ENCODE data around the gene OSBPL8. TPM values are rescaled to one million over a fixed set of nuclear protein-coding genes. Genes with fewer than 3 reads are reported as not detected.
A peak's percentile ranks its signal among the peaks of the same experiment; 100 is the strongest.

The OSBPL8 gene
- total and polyA plus RNA-seq, 2 experiments from 2014 or later: 78.0 to 124 TPM

DNA sequence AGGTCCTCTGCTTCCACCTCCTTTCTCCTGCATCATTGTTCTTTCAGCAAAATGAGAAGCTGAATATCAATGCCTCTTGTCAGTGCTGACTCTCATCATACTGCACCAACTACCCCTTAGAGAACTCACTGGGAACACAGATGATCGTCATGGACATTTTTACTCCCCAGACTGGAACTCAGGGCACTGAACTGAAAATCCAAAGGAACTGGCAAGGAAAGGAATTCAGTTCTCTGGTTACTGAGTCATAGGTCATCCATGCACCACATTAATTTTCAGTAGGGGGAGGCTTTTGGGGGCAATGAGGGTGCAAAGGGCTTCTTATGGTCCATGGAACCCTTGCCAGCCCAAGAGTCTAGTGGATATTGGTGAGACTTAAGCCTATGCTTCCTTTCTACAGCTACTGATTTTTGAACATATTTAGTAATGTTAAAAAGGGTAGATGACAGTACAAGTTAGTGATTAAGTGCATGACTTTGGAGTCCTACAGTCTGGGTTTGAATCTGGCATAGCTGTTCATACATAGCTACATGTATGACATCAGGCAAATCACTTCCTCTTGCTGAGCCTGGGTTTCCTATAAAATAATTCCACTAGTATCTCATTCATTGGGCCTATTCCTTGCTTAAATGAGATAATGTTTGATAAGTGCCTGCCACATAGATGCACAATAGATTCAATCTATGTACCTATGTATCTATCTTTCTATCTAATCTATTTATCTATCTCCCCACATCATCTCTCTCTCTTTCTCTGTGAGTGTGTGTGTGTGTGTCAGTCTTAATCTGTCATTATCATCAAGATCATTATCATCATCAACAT lies 240.6 kb downstream of the OSBPL8 start:
- Histone ChIP-seq H3K4me1 (ENCODE audit: insufficient read depth) (no peaks in the 10 kb centered on the region; the same call in 1 of the 2 replicates), H2AFZ (peak overlapping the region; percentile 80; the same call in 1 of the 2 replicates), H3K9me2 (ENCODE audit: insufficient read depth) (peaks cover 6% of the 10 kb centered on the region; the same call in 1 of the 2 replicates), H3K4me2 (peak overlapping the region; percentile 55; the same call in 1 of the 2 replicates), H4K20me1 (replicated peaks; ENCODE audit: insufficient read depth) (no peaks in the 10 kb centered on the region), H3K4me3 (peak overlapping the region; percentile 47; the same call in 1 of the 2 replicates), H3K36me3 (ENCODE audit: insufficient read depth) (no peaks in the 10 kb centered on the region), H3K27ac (ENCODE audit: low read depth) (no peak overlapping the region), H3K27me3 (ENCODE audit: insufficient read depth) (no peaks in the 10 kb centered on the region), H3F3A (replicated peaks; ENCODE audit: low read depth) (no peaks in the 10 kb centered on the region), H3K79me2 (replicated peaks; ENCODE audit: insufficient read depth) (no peaks in the 10 kb centered on the region)
- Mint-ChIP-seq H3K4me1 (peaks cover 4% of the 10 kb centered on the region), H3K36me3 (ENCODE audit: low read depth) (peaks cover 9% of the 10 kb centered on the region; the same call in 1 of the 3 replicates), H3K4me3 (peak overlapping the region; percentile 69), H3K9me3 (peaks cover 17% of the 10 kb centered on the region; the same call in 2 of the 3 replicates), H3K27ac (peak overlapping the region; percentile 71), H3K27me3 (ENCODE audit: insufficient read depth, low read depth, poor library complexity) (peaks cover 8% of the 10 kb centered on the region)
- DNase-seq (ENCODE audit: low spot score) (no peak), ATAC-seq (no peak)
- TF ChIP-seq, protein P1, sequence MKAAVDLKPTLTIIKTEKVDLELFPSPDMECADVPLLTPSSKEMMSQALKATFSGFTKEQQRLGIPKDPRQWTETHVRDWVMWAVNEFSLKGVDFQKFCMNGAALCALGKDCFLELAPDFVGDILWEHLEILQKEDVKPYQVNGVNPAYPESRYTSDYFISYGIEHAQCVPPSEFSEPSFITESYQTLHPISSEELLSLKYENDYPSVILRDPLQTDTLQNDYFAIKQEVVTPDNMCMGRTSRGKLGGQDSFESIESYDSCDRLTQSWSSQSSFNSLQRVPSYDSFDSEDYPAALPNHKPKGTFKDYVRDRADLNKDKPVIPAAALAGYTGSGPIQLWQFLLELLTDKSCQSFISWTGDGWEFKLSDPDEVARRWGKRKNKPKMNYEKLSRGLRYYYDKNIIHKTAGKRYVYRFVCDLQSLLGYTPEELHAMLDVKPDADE (IDR thresholded peaks at IDR 0.05): no peak
- TF ChIP-seq CTCF (conservative IDR thresholded peaks at IDR 0.05; ENCODE audit: low read depth in 2 of 2) (no peak), JUNB (IDR thresholded peaks at IDR 0.05; ENCODE audit: unreplicated experiment) (no peak), ZNF331 (CRISPR knock-in tag; IDR thresholded peaks at IDR 0.05; ENCODE audit: low read depth) (no peak)
- TF ChIP-seq, protein P2, sequence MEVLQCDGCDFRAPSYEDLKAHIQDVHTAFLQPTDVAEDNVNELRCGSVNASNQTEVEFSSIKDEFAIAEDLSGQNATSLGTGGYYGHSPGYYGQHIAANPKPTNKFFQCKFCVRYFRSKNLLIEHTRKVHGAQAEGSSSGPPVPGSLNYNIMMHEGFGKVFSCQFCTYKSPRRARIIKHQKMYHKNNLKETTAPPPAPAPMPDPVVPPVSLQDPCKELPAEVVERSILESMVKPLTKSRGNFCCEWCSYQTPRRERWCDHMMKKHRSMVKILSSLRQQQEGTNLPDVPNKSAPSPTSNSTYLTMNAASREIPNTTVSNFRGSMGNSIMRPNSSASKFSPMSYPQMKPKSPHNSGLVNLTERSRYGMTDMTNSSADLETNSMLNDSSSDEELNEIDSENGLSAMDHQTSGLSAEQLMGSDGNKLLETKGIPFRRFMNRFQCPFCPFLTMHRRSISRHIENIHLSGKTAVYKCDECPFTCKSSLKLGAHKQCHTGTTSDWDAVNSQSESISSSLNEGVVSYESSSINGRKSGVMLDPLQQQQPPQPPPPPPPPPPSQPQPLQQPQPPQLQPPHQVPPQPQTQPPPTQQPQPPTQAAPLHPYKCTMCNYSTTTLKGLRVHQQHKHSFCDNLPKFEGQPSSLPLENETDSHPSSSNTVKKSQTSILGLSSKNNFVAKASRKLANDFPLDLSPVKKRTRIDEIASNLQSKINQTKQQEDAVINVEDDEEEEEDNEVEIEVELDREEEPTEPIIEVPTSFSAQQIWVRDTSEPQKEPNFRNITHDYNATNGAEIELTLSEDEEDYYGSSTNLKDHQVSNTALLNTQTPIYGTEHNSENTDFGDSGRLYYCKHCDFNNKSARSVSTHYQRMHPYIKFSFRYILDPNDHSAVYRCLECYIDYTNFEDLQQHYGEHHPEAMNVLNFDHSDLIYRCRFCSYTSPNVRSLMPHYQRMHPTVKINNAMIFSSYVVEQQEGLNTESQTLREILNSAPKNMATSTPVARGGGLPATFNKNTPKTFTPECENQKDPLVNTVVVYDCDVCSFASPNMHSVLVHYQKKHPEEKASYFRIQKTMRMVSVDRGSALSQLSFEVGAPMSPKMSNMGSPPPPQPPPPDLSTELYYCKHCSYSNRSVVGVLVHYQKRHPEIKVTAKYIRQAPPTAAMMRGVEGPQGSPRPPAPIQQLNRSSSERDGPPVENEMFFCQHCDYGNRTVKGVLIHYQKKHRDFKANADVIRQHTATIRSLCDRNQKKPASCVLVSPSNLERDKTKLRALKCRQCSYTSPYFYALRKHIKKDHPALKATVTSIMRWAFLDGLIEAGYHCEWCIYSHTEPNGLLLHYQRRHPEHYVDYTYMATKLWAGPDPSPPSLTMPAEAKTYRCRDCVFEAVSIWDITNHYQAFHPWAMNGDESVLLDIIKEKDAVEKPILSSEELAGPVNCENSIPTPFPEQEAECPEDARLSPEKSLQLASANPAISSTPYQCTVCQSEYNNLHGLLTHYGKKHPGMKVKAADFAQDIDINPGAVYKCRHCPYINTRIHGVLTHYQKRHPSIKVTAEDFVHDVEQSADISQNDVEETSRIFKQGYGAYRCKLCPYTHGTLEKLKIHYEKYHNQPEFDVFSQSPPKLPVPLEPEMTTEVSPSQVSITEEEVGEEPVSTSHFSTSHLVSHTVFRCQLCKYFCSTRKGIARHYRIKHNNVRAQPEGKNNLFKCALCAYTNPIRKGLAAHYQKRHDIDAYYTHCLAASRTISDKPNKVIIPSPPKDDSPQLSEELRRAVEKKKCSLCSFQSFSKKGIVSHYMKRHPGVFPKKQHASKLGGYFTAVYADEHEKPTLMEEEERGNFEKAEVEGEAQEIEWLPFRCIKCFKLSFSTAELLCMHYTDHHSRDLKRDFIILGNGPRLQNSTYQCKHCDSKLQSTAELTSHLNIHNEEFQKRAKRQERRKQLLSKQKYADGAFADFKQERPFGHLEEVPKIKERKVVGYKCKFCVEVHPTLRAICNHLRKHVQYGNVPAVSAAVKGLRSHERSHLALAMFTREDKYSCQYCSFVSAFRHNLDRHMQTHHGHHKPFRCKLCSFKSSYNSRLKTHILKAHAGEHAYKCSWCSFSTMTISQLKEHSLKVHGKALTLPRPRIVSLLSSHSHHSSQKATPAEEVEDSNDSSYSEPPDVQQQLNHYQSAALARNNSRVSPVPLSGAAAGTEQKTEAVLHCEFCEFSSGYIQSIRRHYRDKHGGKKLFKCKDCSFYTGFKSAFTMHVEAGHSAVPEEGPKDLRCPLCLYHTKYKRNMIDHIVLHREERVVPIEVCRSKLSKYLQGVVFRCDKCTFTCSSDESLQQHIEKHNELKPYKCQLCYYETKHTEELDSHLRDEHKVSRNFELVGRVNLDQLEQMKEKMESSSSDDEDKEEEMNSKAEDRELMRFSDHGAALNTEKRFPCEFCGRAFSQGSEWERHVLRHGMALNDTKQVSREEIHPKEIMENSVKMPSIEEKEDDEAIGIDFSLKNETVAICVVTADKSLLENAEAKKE (CRISPR knock-in tag; IDR thresholded peaks at IDR 0.05): no peak

All from GM23338 (cell line).